HG03108 (cell line): ENCODE measurements around the gene TDRD15.
"Not testable (repeated sequence)": the region's sequence is repeated elsewhere in the genome, so short reads cannot be mapped to it uniquely, and the experiment has no call there.

ENCODE experiments used
- ATAC-seq: cut with Tn5 transposase; IDR thresholded peaks from one replicate; pipeline ENCODE4 v1.9.1; 2021; ENCODE audit warnings: moderate library complexity; ENCODE audit not compliant: unreplicated experiment

The TDRD15 gene

GRCh38 chr2:21123473-21124393, at the start of gene TDRD15:
Gene TDRD15 (plus strand): TSS chr2:21123968. CDS start chr2:21137468, 13,500 bp downstream.
- no peak for ATAC-seq

- ATAC-seq: no peak
Observed at GRCh38 chr2:21078296-21078695, 45.5 kb upstream of the TDRD15 start.

GRCh38 chr2:21083482-21083881, 40.3 kb upstream of the TDRD15 start:
- no peak for ATAC-seq

- no peak for ATAC-seq
Observed at GRCh38 chr2:21084401-21084800, 39.4 kb upstream of the TDRD15 start.

GRCh38 chr2:21092308-21092869, 31.4 kb upstream of the TDRD15 start:
- no peak for ATAC-seq

GRCh38 chr2:21095178-21095577, 28.6 kb upstream of the TDRD15 start:
- ATAC-seq: no peak

- no peak for ATAC-seq
Observed at GRCh38 chr2:21095714-21096113, 28.1 kb upstream of the TDRD15 start.

GRCh38 chr2:21096458-21096857, 27.3 kb upstream of the TDRD15 start:
- ATAC-seq: no peak

- no peak for ATAC-seq
Observed at GRCh38 chr2:21097331-21097730, 26.4 kb upstream of the TDRD15 start.

- ATAC-seq: no peak
Observed at GRCh38 chr2:21098294-21098693, 25.5 kb upstream of the TDRD15 start.

GRCh38 chr2:21099281-21099907, 24.4 kb upstream of the TDRD15 start:
- no peak for ATAC-seq

- ATAC-seq: not testable (repeated sequence)
Observed at GRCh38 chr2:21101514-21102155, 22.1 kb upstream of the TDRD15 start.

- ATAC-seq: no peak
Observed at GRCh38 chr2:21102356-21102755, 21.4 kb upstream of the TDRD15 start.

GRCh38 chr2:21103274-21103891, 20.4 kb upstream of the TDRD15 start:
- ATAC-seq: no peak

GRCh38 chr2:21104030-21104660, 19.6 kb upstream of the TDRD15 start:
- no peak for ATAC-seq

GRCh38 chr2:21111012-21111411, 12.8 kb upstream of the TDRD15 start:
- no peak for ATAC-seq

- ATAC-seq: no peak
Observed at GRCh38 chr2:21117688-21118087, 6.1 kb upstream of the TDRD15 start.

GRCh38 chr2:21118302-21118920, 5.4 kb upstream of the TDRD15 start:
- ATAC-seq: no peak

GRCh38 chr2:21131861-21132260, 8.1 kb downstream of the TDRD15 start:
- no peak for ATAC-seq

- no peak for ATAC-seq
Observed at GRCh38 chr2:21135585-21135984, 11.8 kb downstream of the TDRD15 start.
